Activated naive CD8-positive, alpha-beta T cell treated with anti-CD3 and anti-CD28 coated beads, Interleukin-2, amount 50 U/mL, for 24 hours (primary cell): Measurements from ENCODE around the gene CYP1B1.
A peak's percentile ranks its signal among the peaks of the same experiment; 100 is the strongest.
"Not testable (repeated sequence)": the region's sequence is repeated elsewhere in the genome, so short reads cannot be mapped to it uniquely, and the experiment has no call there.

Experiments used
- ATAC-seq: fragments of 150-1000 bp; cut with Tn5 transposase; one replicate; pipeline ENCODE4 v1.10.0; 2021
- DNase-seq: peaks from one replicate; pipeline ENCODE4 v3.0.0; 2021
- H3K27ac Mint-ChIP-seq: one replicate; pipeline ENCODE4 v1.8.0; 2021; ENCODE audit warnings: mild to moderate bottlenecking, mixed read lengths
- H3K27me3 Mint-ChIP-seq: one replicate; pipeline ENCODE4 v1.8.0; 2021; ENCODE audit warnings: mixed read lengths
- H3K36me3 Mint-ChIP-seq: one replicate; pipeline ENCODE4 v1.8.0; 2021; ENCODE audit warnings: low read depth, mixed read lengths
- H3K4me1 Mint-ChIP-seq: one replicate; pipeline ENCODE4 v1.8.0; 2021; ENCODE audit warnings: mixed read lengths
- H3K4me3 Mint-ChIP-seq: one replicate; pipeline ENCODE4 v1.8.0; 2021; ENCODE audit warnings: mild to moderate bottlenecking, moderate library complexity, mixed read lengths
- H3K9me3 Mint-ChIP-seq: one replicate; pipeline ENCODE4 v1.8.0; 2021; ENCODE audit warnings: mixed read lengths

CYP1B1 gene

GRCh38 chr2:38092196-38092902, 16.4 kb upstream of the CYP1B1 start:
- Mint-ChIP-seq H3K36me3 (no peaks in the 10 kb centered on the region), H3K4me3 (no peak overlapping the region), H3K27me3 (peaks cover 44% of the 10 kb centered on the region), H3K4me1 (peaks cover 12% of the 10 kb centered on the region), H3K9me3 (no peaks in the 10 kb centered on the region), H3K27ac (no peak overlapping the region)
- DNase-seq, result no peak
- no peak for ATAC-seq

GRCh38 chr2:38091760-38092159, 15.8 kb upstream of the CYP1B1 start:
- Mint-ChIP-seq H3K27ac (no peak overlapping the region), H3K4me1 (peaks cover 10% of the 10 kb centered on the region), H3K27me3 (peaks cover 44% of the 10 kb centered on the region), H3K9me3 (no peaks in the 10 kb centered on the region), H3K4me3 (no peak overlapping the region), H3K36me3 (no peaks in the 10 kb centered on the region)
- ATAC-seq, result no peak
- no peak for DNase-seq

DNA sequence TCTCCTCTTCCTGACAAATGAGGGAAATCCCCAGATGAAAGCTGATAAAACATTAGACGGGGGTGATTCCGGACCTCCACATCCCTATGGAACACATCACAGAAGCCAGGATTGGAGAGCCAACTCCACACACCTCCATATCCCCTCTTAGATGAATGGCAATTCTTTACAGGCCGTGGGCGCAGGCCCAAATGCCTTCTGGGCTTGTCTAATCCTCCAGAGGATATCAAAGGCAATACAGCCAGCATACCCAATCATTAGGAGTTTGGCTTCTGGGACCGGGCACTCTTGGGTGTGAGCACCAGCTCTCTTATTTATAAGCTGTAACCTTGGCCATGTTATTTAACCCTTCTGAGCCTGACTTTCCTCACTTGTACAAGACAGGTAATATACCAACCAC, 15.0 kb upstream of the CYP1B1 start:
- H3K4me3 Mint-ChIP-seq, result no peak overlapping the region
- H3K4me1 Mint-ChIP-seq, result peaks cover 4% of the 10 kb centered on the region
- H3K27ac Mint-ChIP-seq, result no peak overlapping the region
- DNase-seq (no peak), ATAC-seq (no peak)
- H3K36me3 Mint-ChIP-seq, result no peaks in the 10 kb centered on the region
- no peaks in the 10 kb centered on the region for H3K9me3 Mint-ChIP-seq
- peaks cover 37% of the 10 kb centered on the region for H3K27me3 Mint-ChIP-seq

DNA sequence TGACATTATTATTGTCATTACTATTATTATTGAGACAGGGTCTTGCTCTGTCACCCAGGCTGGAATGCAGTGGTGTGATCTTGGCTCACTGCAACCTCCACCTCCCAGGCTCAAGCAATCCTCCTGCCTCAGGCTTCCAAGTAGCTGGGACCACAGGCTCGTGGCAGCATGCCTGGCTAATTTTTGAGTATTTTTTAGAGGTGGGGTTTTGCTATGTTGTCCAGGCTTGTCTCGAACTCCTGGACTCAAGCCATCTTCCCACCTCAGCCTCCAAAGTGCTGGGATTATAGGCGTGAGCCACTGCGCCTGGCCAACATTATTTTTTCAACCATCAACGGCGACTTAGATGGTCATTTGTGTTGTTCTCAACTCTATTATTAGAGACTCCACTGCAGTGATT, 14.3 kb upstream of the CYP1B1 start:
- H3K27me3 Mint-ChIP-seq, result peaks cover 32% of the 10 kb centered on the region
- ATAC-seq, H3K4me3 Mint-ChIP-seq, H3K36me3 Mint-ChIP-seq, DNase-seq, H3K4me1 Mint-ChIP-seq, H3K27ac Mint-ChIP-seq, H3K9me3 Mint-ChIP-seq: not testable (repeated sequence)

DNA sequence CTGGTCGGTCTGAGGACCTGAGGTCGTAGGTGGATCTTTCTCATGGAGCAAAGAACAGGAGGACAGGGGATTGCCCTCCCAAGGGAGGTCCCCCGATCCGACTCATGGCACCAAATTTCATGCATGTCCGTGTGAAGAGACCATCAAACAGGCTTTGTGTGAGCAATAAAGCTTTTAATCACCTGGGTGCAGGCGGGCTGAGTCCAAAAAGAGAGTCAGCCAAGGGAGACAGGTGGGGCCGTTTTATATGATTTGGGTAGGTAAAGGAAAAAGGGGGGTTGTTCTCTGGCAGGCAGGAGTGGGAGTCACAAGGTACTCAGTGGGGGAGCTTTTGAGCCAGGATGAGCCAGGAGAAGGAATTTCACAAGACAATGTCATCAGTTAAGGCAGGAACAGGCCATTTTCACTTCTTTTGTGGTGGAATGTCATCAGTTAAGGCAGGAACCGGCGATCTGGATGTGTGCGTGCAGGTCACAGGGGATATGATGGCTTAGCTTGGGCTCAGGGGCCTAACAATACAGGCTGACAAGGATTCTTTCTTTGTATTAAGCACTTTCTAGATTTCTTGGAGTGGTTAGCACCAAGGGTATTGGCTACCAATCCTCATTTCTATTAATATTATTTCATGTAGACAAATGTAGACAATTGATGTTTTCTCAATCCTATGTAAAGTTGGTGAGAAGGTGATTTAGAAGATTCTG, 10.2 kb upstream of the CYP1B1 start:
- not testable (repeated sequence) for H3K4me1 Mint-ChIP-seq, ATAC-seq, H3K4me3 Mint-ChIP-seq, DNase-seq, H3K36me3 Mint-ChIP-seq, H3K9me3 Mint-ChIP-seq, H3K27ac Mint-ChIP-seq
- peaks cover 39% of the 10 kb centered on the region for H3K27me3 Mint-ChIP-seq

DNA sequence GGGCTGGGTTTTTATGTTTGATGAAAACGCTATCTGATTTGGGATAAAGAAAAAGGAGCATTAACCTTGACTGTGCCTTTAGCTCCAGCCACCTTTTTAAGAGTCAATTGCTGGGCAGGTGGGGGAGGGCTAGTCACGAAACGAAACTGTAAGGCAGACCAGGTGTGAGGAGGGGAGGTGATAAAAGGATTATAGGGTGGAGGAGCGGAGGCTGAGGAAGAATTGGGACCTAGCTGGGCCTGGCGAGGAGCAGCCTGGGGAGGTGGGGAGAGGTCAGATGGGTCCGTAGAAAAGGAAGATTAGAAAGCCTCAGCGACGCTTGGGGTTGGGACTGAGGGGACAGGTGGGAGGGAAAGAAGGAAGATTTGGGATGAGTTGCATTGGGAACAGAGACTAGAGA, 8.6 kb upstream of the CYP1B1 start:
- H3K4me1 Mint-ChIP-seq, ATAC-seq, H3K9me3 Mint-ChIP-seq, H3K27ac Mint-ChIP-seq, DNase-seq, H3K36me3 Mint-ChIP-seq, H3K4me3 Mint-ChIP-seq: not testable (repeated sequence)
- peaks cover 47% of the 10 kb centered on the region for H3K27me3 Mint-ChIP-seq

GRCh38 chr2:38082727-38083126, 6.8 kb upstream of the CYP1B1 start:
- H3K36me3 Mint-ChIP-seq, H3K4me1 Mint-ChIP-seq, ATAC-seq, H3K9me3 Mint-ChIP-seq, DNase-seq, H3K27ac Mint-ChIP-seq, H3K4me3 Mint-ChIP-seq: not testable (repeated sequence)
- H3K27me3 Mint-ChIP-seq, result peaks cover 53% of the 10 kb centered on the region

DNA sequence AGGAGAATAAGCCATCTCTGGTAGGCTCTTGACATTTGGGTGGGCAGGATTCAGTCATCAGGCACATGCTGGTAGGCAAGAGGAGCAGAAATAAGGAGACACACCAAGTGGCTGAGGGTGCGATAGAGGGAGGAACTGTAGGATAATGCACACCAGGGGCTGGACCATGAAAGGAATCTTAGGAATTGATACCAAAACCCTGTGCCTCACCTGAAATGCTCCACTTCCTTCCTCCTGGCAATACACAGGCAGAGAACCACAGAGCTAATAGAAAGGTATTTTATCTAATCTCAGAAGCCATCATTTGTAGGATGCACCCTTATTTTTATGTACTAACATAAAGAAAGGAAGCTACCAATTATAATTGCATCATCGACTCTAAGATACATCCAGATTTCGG, 4.4 kb upstream of the CYP1B1 start:
- no peak for DNase-seq
- no peak for ATAC-seq
- peaks cover 57% of the 10 kb centered on the region for H3K27me3 Mint-ChIP-seq
- H3K27ac Mint-ChIP-seq, result no peak overlapping the region
- H3K4me1 Mint-ChIP-seq, result peaks cover 22% of the 10 kb centered on the region
- H3K4me3 Mint-ChIP-seq, result no peak overlapping the region
- peaks cover 1% of the 10 kb centered on the region for H3K36me3 Mint-ChIP-seq
- H3K9me3 Mint-ChIP-seq, result no peaks in the 10 kb centered on the region

DNA sequence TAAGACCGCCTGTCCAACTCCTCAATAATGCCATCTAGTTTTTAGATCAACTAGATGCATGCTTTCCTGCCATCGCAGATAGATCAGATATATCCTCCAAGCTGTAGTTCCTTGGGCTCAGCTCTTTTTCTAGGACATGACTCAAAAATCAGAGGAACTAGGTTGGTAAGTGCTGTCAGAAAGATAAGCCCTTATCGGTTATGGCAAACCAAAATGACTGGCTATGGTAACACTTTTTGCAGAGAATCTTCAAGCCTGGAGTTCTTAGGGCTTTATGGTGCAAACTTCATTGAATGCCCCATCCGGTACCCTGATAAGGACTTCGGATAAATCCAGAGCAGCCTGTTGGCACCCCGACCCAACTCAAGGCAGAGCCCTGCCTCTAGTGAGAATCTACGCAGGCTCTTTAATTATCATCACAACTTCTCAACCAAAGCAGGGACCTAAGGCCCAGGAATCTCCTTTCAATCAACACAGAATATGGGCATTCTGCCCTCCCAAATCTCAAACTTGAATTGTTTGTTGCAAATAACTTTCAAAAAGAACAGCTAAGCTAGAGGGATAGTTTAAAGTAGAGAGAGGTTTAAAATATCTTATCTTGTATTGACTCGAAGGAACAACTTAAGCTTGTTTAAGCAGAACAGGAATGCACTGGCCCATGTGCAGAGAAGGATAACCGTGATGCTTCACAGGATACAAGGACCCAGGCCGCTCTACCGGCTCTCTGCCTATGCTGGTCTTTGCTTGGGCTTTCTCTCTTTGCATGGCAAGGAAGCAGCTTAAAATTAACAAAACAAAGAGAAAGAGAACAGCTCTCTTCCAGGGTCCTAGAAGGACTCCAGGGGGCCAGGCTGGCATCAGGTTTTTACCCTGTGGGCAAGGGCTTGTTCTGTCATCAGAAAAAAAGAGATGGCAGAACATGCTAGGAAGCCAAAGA, 3.4 kb upstream of the CYP1B1 start:
- ATAC-seq, result no peak
- no peak overlapping the region for H3K27ac Mint-ChIP-seq
- no peaks in the 10 kb centered on the region for H3K9me3 Mint-ChIP-seq
- peaks cover 52% of the 10 kb centered on the region for H3K27me3 Mint-ChIP-seq
- peaks cover 1% of the 10 kb centered on the region for H3K36me3 Mint-ChIP-seq
- H3K4me3 Mint-ChIP-seq, result no peak overlapping the region
- DNase-seq, result no peak
- peaks cover 24% of the 10 kb centered on the region for H3K4me1 Mint-ChIP-seq

DNA sequence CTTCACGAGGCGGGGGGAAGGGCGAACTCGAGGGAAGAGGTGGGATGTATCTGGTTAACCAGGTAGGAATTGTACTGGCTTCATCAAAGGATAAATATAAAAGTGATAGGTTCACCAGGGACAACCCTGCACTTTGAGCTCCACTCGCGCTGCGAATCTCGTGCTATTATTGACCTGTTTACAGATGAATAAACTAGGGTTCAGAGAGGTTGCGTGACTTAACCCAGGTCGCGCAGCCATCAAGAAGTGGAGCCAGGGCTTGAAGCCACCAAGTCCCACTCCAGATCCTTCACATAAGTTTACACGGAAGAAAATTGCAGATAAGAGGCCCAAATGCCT, 1.4 kb upstream of the CYP1B1 start:
- Mint-ChIP-seq H3K9me3 (no peaks in the 10 kb centered on the region), H3K27ac (peak overlapping the region; percentile 86), H3K27me3 (peaks cover 61% of the 10 kb centered on the region), H3K36me3 (peaks cover 7% of the 10 kb centered on the region), H3K4me1 (peaks cover 35% of the 10 kb centered on the region), H3K4me3 (peak overlapping the region; percentile 62)
- ATAC-seq (no peak), DNase-seq (no peak)

DNA sequence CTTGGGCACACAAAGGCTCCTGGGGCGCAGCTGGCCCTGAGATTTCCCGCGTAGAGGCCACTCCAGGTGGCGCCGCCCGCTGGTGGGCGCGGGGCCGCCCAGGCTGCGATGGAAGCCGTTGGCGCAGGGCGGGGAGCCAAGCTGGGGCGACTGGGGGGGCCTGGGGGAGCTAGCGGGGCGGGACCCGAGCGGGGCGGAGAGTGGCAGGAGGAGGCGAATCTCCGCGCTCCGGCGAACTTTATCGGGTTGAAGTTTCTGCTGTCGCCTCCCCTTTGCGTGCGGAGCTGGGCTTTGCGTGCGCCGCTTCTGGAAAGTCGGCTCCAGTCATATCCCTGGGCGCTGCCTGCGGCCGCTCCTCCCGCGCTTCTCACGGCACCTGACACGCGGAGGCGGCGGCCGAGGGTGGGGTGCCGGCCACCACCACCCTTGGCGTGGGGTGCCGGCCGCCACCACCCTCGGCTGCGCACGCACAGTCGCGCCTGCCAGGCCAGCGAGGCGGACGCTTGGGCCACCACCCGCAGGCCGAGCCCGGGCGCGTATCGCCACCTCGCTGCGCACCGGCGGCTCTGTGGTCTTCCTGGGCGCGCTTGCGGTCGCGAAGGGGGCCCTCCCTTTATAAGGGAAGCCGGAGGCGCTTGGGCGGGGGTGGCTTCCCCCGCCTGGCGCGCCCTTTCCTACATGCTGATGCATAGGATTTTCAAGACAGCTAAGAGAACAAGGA, 919 bp upstream of the CYP1B1 start:
- DNase-seq, result peak; percentile 79
- H3K27ac Mint-ChIP-seq, result peak overlapping the region; percentile 87
- no peaks in the 10 kb centered on the region for H3K9me3 Mint-ChIP-seq
- peaks cover 7% of the 10 kb centered on the region for H3K36me3 Mint-ChIP-seq
- peak overlapping the region; percentile 71 for H3K4me3 Mint-ChIP-seq
- H3K4me1 Mint-ChIP-seq, result peaks cover 35% of the 10 kb centered on the region
- peaks cover 62% of the 10 kb centered on the region for H3K27me3 Mint-ChIP-seq
- peak; percentile 74 for ATAC-seq

DNA sequence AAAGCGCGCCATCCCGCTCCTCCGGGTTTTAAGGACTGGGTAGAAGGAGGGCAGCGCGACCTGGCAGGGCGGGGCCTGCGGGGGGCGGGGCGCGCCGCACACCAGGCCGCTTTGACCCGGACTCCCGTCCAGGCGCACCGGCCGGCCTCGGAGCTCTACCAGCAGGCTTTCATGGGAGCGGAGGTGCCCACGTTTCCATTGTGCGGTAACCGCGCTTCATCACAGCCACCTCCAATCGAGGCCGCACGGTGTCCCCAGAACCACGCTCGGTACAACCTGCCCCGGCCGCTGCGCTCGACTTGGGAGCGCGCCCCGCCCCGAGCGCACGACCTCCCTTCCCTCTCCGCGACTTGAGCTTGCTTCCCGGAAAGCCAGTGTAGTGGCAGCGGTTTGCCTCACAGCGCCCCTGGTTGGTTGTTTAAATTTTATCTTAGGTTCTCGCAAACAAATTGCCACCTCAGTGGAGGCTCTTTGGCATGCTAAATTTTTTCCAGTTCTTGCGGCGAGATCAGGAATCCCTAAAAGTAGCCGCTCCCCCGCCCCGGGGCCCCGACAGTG, 280 bp upstream of the CYP1B1 start:
- Mint-ChIP-seq H3K27me3 (peaks cover 58% of the 10 kb centered on the region), H3K36me3 (peaks cover 7% of the 10 kb centered on the region), H3K9me3 (no peaks in the 10 kb centered on the region), H3K27ac (peak overlapping the region; percentile 87), H3K4me3 (peak overlapping the region; percentile 71), H3K4me1 (peaks cover 35% of the 10 kb centered on the region)
- ATAC-seq, result peak; percentile 76
- peak; percentile 69 for DNase-seq

DNA sequence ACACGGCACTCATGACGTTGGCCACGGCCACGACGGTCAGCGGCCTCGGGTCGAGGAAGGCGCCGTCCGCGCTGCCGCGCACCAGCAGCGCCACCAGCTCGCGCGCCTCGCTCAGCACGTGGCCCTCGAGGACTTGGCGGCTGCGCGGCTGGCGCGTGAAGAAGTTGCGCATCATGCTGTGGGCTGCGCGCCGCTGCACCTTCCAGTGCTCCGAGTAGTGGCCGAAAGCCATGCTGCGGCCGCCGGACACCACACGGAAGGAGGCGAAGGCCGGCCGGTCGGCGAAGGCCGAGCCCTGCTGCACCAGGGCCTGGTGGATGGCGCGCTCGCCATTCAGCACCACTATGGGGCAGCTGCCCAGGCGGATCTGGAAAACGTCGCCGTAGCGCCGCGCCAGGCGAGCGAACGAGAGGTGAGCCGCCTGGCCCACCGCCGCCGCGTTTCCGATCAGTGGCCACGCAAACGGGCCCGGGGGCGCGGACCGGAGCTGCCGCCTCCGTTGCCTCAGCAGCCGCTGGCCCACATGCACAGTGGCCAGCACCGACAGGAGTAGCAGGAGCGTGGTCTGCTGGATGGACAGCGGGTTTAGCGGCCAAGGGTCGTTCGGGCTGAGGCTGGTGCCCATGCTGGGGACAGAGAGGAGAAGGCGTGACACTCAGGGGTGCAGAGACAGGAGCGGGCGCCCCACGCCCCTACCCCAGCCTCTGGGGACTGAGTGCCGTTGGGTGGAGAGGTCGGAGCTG, 1.0 kb downstream of the CYP1B1 start:
- H3K36me3 Mint-ChIP-seq, result peaks cover 7% of the 10 kb centered on the region
- peak; percentile 13 for DNase-seq
- H3K9me3 Mint-ChIP-seq, result no peaks in the 10 kb centered on the region
- no peak overlapping the region for H3K27ac Mint-ChIP-seq
- peaks cover 32% of the 10 kb centered on the region for H3K4me1 Mint-ChIP-seq
- ATAC-seq, result no peak
- peaks cover 53% of the 10 kb centered on the region for H3K27me3 Mint-ChIP-seq
- H3K4me3 Mint-ChIP-seq, result peak overlapping the region; percentile 65
